Measurements from ENCODE around the gene JUN.

DNA sequence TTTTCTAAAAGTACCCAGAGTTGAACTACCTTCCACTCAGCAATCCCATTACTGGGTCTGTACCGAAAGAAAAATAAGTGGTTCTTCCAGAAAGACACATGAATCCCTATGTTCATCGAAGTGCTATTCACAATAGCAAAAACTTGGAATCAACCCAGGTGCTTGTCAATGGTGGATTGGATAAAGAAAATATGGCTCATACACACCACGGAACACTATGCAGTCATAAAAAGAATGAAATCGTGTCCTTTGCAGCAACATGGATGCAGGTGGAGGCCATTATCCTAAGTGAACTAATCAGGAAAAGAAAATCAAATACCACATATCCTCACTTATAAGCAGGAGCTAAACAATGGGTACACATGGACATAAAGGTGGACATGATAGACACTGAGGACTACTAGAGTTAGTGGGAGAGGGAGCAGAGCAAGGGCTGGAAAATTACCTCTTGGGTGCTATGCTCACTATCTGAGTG lies 32.9 kb upstream of the JUN start:
- TF ChIP-seq, protein P1, sequence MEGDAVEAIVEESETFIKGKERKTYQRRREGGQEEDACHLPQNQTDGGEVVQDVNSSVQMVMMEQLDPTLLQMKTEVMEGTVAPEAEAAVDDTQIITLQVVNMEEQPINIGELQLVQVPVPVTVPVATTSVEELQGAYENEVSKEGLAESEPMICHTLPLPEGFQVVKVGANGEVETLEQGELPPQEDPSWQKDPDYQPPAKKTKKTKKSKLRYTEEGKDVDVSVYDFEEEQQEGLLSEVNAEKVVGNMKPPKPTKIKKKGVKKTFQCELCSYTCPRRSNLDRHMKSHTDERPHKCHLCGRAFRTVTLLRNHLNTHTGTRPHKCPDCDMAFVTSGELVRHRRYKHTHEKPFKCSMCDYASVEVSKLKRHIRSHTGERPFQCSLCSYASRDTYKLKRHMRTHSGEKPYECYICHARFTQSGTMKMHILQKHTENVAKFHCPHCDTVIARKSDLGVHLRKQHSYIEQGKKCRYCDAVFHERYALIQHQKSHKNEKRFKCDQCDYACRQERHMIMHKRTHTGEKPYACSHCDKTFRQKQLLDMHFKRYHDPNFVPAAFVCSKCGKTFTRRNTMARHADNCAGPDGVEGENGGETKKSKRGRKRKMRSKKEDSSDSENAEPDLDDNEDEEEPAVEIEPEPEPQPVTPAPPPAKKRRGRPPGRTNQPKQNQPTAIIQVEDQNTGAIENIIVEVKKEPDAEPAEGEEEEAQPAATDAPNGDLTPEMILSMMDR (IDR thresholded peaks at IDR 0.05): no peak
- no peak for TF ChIP-seq EP300 (IDR thresholded peaks at IDR 0.05)
- no peak for TF ChIP-seq POLR2A (IDR thresholded peaks at IDR 0.05)
- TF ChIP-seq POLR2AphosphoS5 (IDR thresholded peaks at IDR 0.05): no peak
